PC-3 (cell line): ENCODE measurements around the gene TNRC6B. TPM values are rescaled to one million over a fixed set of nuclear protein-coding genes. Genes with fewer than 3 reads are reported as not detected.

Source experiments
- ATAC-seq: fragments of 200-7000 bp; cut with Tn5 transposase; 2 replicates; pipeline ENCODE4 v1.9.1; 2020; ENCODE audit warnings: mild to moderate bottlenecking, moderate library complexity
- Bru-seq: library from RNA; stranded (reverse); fragments of 400-500 nt; gene quantifications from one replicate; lab custom pipeline; 2021; lab: Mats Ljungman, UMichigan
- BruChase-seq, 2 experiments: library from RNA; stranded (reverse); fragments of 400-500 nt; gene quantifications; one replicate each; lab custom pipeline; 2021; lab: Mats Ljungman, UMichigan
- BruUV-seq: library from RNA; stranded (reverse); fragments of 400-500 nt; replicated peaks from 2 replicates; lab custom pipeline; 2021; lab: Mats Ljungman, UMichigan
- CTCF ChIA-PET: fragments of 300-600 bp; sonication (Branson Sonifier 250); formaldehyde crosslinking; loops from one replicate; lab custom pipeline; 2022; ENCODE audit warnings: antibody characterized with exemption; lab: Charles Lee
- POLR2A ChIA-PET: fragments of 300-600 bp; sonication (Branson Sonifier 250); formaldehyde crosslinking; loops from one replicate; lab custom pipeline; 2022; ENCODE audit warnings: antibody characterized with exemption; ENCODE audit not compliant: unreplicated experiment; lab: Charles Lee
- DNase-seq: peaks from one replicate; pipeline ENCODE4 v3.0.0-alpha.2; 2015
- H2AFZ ChIP-seq: fragments of 300-600 bp; sonication (generic); 2 replicates; pipeline ENCODE4 v1.6.0; 2016; ENCODE audit warnings: antibody characterized with exemption, low read length
- H3F3A ChIP-seq: fragments of 300-600 bp; sonication (generic); one replicate; pipeline ENCODE4 v1.6.0; 2017; ENCODE audit warnings: antibody characterized with exemption, low read length, control low read depth, mild to moderate bottlenecking; ENCODE audit not compliant: unreplicated experiment
- H3K27ac ChIP-seq: fragments of 300-600 bp; sonication (generic); 2 replicates; pipeline ENCODE4 v1.5.1; 2016; ENCODE audit warnings: mild to moderate bottlenecking, low read length
- H3K27me3 ChIP-seq: fragments of 300-600 bp; sonication (generic); 2 replicates; pipeline ENCODE4 v1.6.1; 2016; ENCODE audit warnings: low read length, mixed read lengths
- H3K36me3 ChIP-seq: fragments of 300-600 bp; sonication (generic); 2 replicates; pipeline ENCODE4 v1.6.1; 2016; ENCODE audit warnings: low read depth, mixed run types, low read length, mixed read lengths
- H3K4me1 ChIP-seq: fragments of 300-600 bp; sonication (generic); 2 replicates; pipeline ENCODE4 v1.5.1; 2016; ENCODE audit warnings: low read length; ENCODE audit not compliant: insufficient read depth
- H3K4me2 ChIP-seq: fragments of 300-600 bp; sonication (generic); 2 replicates; pipeline ENCODE4 v1.6.0; 2016; ENCODE audit warnings: low read length
- H3K4me3 ChIP-seq: fragments of 300-600 bp; sonication (generic); 2 replicates; pipeline ENCODE4 v1.5.1; 2016; ENCODE audit warnings: mild to moderate bottlenecking, low read length, mixed read lengths
- H3K79me2 ChIP-seq: fragments of 300-600 bp; sonication (generic); 2 replicates; pipeline ENCODE4 v1.6.1; 2017; ENCODE audit warnings: low read length, mixed read lengths
- H3K9ac ChIP-seq: fragments of 300-600 bp; sonication (generic); 2 replicates; pipeline ENCODE4 v1.6.0; 2016; ENCODE audit warnings: mild to moderate bottlenecking, low read length
- H3K9me2 ChIP-seq: fragments of 300-600 bp; sonication (generic); replicated peaks from 2 replicates; pipeline ENCODE4 v1.6.1; 2016; ENCODE audit warnings: mixed run types, low read length, mixed read lengths
- H3K9me3 ChIP-seq: fragments of 300-600 bp; sonication (generic); 2 replicates; pipeline ENCODE4 v1.6.1; 2016; ENCODE audit warnings: low read length, mixed read lengths
- H4K20me1 ChIP-seq: fragments of 300-600 bp; sonication (generic); 2 replicates; pipeline ENCODE4 v1.6.1; 2016; ENCODE audit warnings: low read length, mixed read lengths
- CTCF ChIP-seq: fragments of 300-600 bp; sonication (generic); conservative IDR thresholded peaks from 2 replicates; pipeline ENCODE4 v1.5.1; 2017; ENCODE audit warnings: antibody characterized with exemption, low read depth, mild to moderate bottlenecking, low read length
- EZH2 ChIP-seq: fragments of 300-600 bp; sonication (generic); IDR thresholded peaks from one replicate; pipeline ENCODE4 v1.6.1; 2017; ENCODE audit warnings: antibody characterized with exemption, mild to moderate bottlenecking, low read length; ENCODE audit not compliant: unreplicated experiment
- EZH2phosphoT487 ChIP-seq: fragments of 300-600 bp; sonication (generic); IDR thresholded peaks from 2 replicates; pipeline ENCODE4 v1.6.1; 2018; ENCODE audit warnings: mild to moderate bottlenecking, antibody characterized with exemption, low read length, borderline replicate concordance
- intact Hi-C: fragments of 100-400 bp; cut with micrococcal nuclease; formaldehyde crosslinking; loops from 2 replicates; pipeline ENCODE4 v1.9.0; 2023
- long read RNA-seq: library from polyadenylated mRNA; unstranded; transcript quantifications from one replicate; pipeline ENCODE4 v2.0.0, GENCODE V29; 2021; ENCODE audit not compliant: unreplicated experiment
- total RNA-seq: library from RNA; depleted of rRNA; stranded (reverse); fragments of >200 nt; gene quantifications from 2 replicates; pipeline ENCODE4 v1.2.3, GENCODE V29; 2014; rRNA removed

The TNRC6B gene, protein sequence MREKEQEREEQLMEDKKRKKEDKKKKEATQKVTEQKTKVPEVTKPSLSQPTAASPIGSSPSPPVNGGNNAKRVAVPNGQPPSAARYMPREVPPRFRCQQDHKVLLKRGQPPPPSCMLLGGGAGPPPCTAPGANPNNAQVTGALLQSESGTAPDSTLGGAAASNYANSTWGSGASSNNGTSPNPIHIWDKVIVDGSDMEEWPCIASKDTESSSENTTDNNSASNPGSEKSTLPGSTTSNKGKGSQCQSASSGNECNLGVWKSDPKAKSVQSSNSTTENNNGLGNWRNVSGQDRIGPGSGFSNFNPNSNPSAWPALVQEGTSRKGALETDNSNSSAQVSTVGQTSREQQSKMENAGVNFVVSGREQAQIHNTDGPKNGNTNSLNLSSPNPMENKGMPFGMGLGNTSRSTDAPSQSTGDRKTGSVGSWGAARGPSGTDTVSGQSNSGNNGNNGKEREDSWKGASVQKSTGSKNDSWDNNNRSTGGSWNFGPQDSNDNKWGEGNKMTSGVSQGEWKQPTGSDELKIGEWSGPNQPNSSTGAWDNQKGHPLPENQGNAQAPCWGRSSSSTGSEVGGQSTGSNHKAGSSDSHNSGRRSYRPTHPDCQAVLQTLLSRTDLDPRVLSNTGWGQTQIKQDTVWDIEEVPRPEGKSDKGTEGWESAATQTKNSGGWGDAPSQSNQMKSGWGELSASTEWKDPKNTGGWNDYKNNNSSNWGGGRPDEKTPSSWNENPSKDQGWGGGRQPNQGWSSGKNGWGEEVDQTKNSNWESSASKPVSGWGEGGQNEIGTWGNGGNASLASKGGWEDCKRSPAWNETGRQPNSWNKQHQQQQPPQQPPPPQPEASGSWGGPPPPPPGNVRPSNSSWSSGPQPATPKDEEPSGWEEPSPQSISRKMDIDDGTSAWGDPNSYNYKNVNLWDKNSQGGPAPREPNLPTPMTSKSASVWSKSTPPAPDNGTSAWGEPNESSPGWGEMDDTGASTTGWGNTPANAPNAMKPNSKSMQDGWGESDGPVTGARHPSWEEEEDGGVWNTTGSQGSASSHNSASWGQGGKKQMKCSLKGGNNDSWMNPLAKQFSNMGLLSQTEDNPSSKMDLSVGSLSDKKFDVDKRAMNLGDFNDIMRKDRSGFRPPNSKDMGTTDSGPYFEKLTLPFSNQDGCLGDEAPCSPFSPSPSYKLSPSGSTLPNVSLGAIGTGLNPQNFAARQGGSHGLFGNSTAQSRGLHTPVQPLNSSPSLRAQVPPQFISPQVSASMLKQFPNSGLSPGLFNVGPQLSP (N-terminal part only)
- total RNA-seq (15.1 and 21.3 TPM in 2 replicates), Bru-seq, nascent RNA (percentile 80 among the genes with signal in this experiment), BruChase-seq, experiment 1, labeled RNA remaining after a 6-hour chase (percentile 72 among the genes with signal in this experiment), BruChase-seq, experiment 2, labeled RNA remaining after a 2-hour chase (percentile 77 among the genes with signal in this experiment)
- long read RNA-seq, partial matches to known transcripts = 13 of 49 reads
- long read RNA-seq, other reads (novel, unspliced or antisense) = 34 of 49 reads

DNA sequence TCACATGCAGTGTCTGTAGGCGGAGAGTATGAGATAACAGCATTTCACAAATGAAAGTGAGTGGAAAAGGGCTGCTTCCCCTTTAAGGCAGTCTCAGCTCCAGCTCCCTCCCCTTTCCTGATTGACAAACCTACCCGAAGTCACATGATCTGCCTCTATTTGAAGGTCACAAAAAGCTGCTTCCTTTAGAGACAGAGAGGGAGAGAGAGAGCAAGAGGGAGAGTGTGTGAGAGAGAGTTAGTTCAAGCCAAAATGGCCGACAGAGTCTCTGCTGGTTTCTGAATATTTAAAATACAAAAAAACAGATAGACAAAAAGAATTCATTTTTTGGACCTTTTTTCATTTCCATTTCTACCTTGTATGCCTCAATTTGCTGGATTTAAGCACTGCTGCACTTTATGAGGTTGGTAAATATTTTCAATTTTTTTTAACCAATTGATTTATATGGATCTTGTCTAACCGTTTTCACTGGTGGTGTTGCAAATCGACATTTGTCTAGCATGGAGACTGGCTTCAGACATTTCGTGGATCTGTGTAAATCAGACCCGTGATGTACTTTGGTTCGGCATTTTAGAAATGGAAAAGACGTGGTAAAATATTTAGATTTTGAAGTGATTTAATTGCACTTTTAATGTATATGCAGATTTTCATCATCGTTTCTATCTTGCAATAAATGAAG is at the start of gene TNRC6B:
TNRC6B (plus strand) TSS at position 188 of the 679 bp plus-strand sequence; CDS start at position 399, 211 bp downstream.
- H4K20me1 ChIP-seq = 0 out of 2 replicates have a peak, but pooled peaks cover 4% of the 10 kb centered on the region
- peak within 1 kb of the TSS; percentile 94 for H3K9ac ChIP-seq
- no peaks in the 10 kb centered on the region for H3F3A ChIP-seq
- peaks cover 51% of the 10 kb centered on the region for H3K79me2 ChIP-seq
- no peaks in the 10 kb centered on the region for H3K9me2 ChIP-seq
- H3K9me3 ChIP-seq = no peaks in the 10 kb centered on the region
- TSS peak; percentile 78 for BruUV-seq
- ATAC-seq (peak; percentile 89), DNase-seq (peak; percentile 89)
- CTCF ChIA-PET = no interaction called here
- peaks cover 37% of the 10 kb centered on the region for H3K4me1 ChIP-seq
- H2AFZ ChIP-seq = peak within 1 kb of the TSS; percentile 56
- intact Hi-C loops = loop anchor here (5.0 to 10.0 kb wide), 4 partner anchors 97 to 169 kb away; partner anchors contain the start of gene ADSL
- TF ChIP-seq EZH2 (no peak), EZH2phosphoT487 (no peak), CTCF (no peak)
- H3K36me3 ChIP-seq = no peaks in the 10 kb centered on the region
- H3K4me2 ChIP-seq = peak within 1 kb of the TSS; percentile 93
- H3K4me3 ChIP-seq = peak within 1 kb of the TSS; percentile 97
- POLR2A ChIA-PET = interaction anchor here (0.6 to 1.4 kb wide), 6 partner anchors 14 to 134 kb away, joined by 3 to 8 read pairs (median 3); no protein-coding TSS in a partner anchor
- H3K27me3 ChIP-seq = no peaks in the 10 kb centered on the region
- peak within 1 kb of the TSS; percentile 87 for H3K27ac ChIP-seq

DNA sequence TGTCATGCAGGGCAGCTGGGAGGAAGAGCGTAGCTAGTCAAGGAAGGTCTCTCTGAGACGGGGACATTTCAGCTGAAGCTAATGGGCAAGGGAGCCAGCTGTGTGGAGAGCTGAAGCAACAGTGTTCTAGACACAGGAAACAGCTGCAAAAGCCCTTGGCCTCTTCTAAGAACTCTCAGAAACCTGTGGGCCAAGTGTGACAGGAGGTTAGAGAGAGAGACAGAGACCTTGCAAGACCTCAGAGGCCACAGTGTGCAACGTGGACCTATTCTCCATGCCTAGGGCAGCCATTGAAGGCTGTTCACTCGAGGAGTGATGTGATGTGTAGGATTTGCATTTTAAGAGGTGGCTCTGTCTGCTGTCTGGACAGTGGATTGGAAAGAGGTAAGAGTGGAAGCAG is 48.7 kb upstream of the TNRC6B start:
- H2AFZ ChIP-seq = no peak overlapping the region
- no peaks in the 10 kb centered on the region for H4K20me1 ChIP-seq
- TF ChIP-seq EZH2phosphoT487 = no peak
- TF ChIP-seq CTCF = no peak
- no peak for TF ChIP-seq EZH2
- H3F3A ChIP-seq = no peaks in the 10 kb centered on the region
- H3K9me2 ChIP-seq = no peaks in the 10 kb centered on the region
- H3K27ac ChIP-seq = no peak overlapping the region
- intact Hi-C loops = no loop called here
- BruUV-seq = no TSS peak
- H3K4me1 ChIP-seq = no peaks in the 10 kb centered on the region
- no peaks in the 10 kb centered on the region for H3K9me3 ChIP-seq
- POLR2A ChIA-PET = no interaction called here
- H3K79me2 ChIP-seq = no peaks in the 10 kb centered on the region
- H3K36me3 ChIP-seq = no peaks in the 10 kb centered on the region
- DNase-seq (no peak), ATAC-seq (no peak)
- H3K4me2 ChIP-seq = no peak overlapping the region
- H3K4me3 ChIP-seq = no peak overlapping the region
- H3K9ac ChIP-seq = no peak overlapping the region
- CTCF ChIA-PET = no interaction called here
- H3K27me3 ChIP-seq = no peaks in the 10 kb centered on the region
